Measurements from ENCODE around the gene TRMT1.

DNA sequence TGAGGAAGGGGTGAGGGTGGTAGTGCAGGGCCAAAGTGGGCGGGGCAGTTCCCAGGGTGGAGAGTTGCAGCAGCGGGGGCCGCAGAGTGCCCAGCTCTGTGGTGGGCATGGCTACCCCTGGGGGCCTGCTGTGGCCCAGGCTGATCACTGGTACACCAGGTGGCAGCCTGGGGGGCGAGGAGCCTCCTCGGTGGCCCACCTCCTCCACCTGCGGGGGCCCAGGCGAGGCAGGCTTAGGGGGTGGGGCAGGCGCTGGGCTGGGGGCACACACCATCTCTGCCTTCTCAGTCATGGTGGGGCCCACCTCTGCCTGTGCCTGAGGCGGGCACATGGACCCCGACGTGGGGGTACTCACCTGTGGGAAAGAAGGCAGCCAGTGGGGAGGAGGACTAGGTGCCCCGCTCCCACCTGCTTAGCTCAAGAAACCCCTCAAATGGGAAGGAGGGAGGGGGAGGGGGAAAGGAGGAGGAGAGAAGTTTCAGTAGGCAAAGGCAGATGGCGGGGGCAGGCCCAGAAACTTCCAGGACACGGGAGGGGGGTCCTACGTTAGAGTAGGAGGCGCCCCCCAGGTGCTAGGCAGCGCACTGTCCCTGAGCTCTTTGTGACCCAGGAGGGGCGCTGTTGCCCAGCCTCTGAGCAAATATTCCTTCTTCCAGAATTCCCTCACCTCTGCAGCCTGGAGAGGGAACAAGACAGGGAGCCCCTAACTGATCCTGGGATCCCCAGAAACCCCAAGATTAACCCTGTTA is 15.5 kb downstream of the TRMT1 start:
- TF ChIP-seq EZH2phosphoT487 (IDR thresholded peaks at IDR 0.05; ENCODE audit: unreplicated experiment): no peak
- TF ChIP-seq CTCF (conservative IDR thresholded peaks at IDR 0.05; ENCODE audit: low read depth in 2 of 2): peak; percentile 53 to 76
- no peak for TF ChIP-seq JUNB (IDR thresholded peaks at IDR 0.05; ENCODE audit: unreplicated experiment)

Data from GM23338 (cell line).